Measurements from ENCODE around the gene SNAPC3.
"Not testable (repeated sequence)": the region's sequence is repeated elsewhere in the genome, so short reads cannot be mapped to it uniquely, and the experiment has no call there.

Gene SNAPC3

GRCh38 chr9:15441841-15442240 lies 19.2 kb downstream of the SNAPC3 start:
- H2AFZ ChIP-seq (ENCODE audit: insufficient read depth, low read length, poor library complexity); H3K4ac ChIP-seq (ENCODE audit: low read depth, low read length); DNase-seq; H4K91ac ChIP-seq (ENCODE audit: low read depth, low read length); H3K9ac ChIP-seq (ENCODE audit: low read length); H3K27ac ChIP-seq (ENCODE audit: low read depth, low read length); H3K23ac ChIP-seq (ENCODE audit: low read length); H3K4me2 ChIP-seq (ENCODE audit: low read length); H3K27me3 ChIP-seq (ENCODE audit: insufficient read depth, low read length); H3K79me2 ChIP-seq (ENCODE audit: control insufficient read depth, insufficient read depth, low read length, poor library complexity); H3K18ac ChIP-seq (ENCODE audit: low read length); H3K4me1 ChIP-seq (ENCODE audit: control insufficient read depth in 1 of 2, insufficient read depth in 2 of 2, low read length in 2 of 2); H3K9me3 ChIP-seq (ENCODE audit: insufficient read depth, low read depth, low read length); H3K14ac ChIP-seq (ENCODE audit: low read length); H3K4me3 ChIP-seq (ENCODE audit: low read depth, low read length); H2BK5ac ChIP-seq (ENCODE audit: low read depth, low read length, poor library complexity); H2AK5ac ChIP-seq (ENCODE audit: low read length); H2BK120ac ChIP-seq (ENCODE audit: insufficient read depth, low read length, poor library complexity); H4K12ac ChIP-seq (ENCODE audit: low read depth, low read length); H2BK12ac ChIP-seq (ENCODE audit: low read length); H3K79me1 ChIP-seq (ENCODE audit: low read length); H4K8ac ChIP-seq (ENCODE audit: low read depth, low read length): not testable (repeated sequence)
- no CpG with 5 or more reads among the region's 29 CpGs for WGBS (ENCODE audit: extremely low coverage, insufficient coverage, insufficient read length)
- H3K36me3 ChIP-seq (ENCODE audit: control insufficient read depth in 1 of 2, insufficient read depth in 2 of 2, low read length in 2 of 2): peaks cover 28 to 35% of the 10 kb centered on the region in 2 experiments

GRCh38 chr9:15442264-15442663 lies 19.6 kb downstream of the SNAPC3 start:
- not testable (repeated sequence) for H2BK5ac ChIP-seq (ENCODE audit: low read depth, low read length, poor library complexity); H3K4me1 ChIP-seq (ENCODE audit: control insufficient read depth in 1 of 2, insufficient read depth in 2 of 2, low read length in 2 of 2); H4K91ac ChIP-seq (ENCODE audit: low read depth, low read length); H3K27ac ChIP-seq (ENCODE audit: low read depth, low read length); DNase-seq; H3K79me1 ChIP-seq (ENCODE audit: low read length); H3K27me3 ChIP-seq (ENCODE audit: insufficient read depth, low read length); H3K23ac ChIP-seq (ENCODE audit: low read length); H2AK5ac ChIP-seq (ENCODE audit: low read length); H2AFZ ChIP-seq (ENCODE audit: insufficient read depth, low read length, poor library complexity); H3K18ac ChIP-seq (ENCODE audit: low read length); H3K4ac ChIP-seq (ENCODE audit: low read depth, low read length); H3K9ac ChIP-seq (ENCODE audit: low read length); H2BK120ac ChIP-seq (ENCODE audit: insufficient read depth, low read length, poor library complexity); H3K4me2 ChIP-seq (ENCODE audit: low read length); H4K12ac ChIP-seq (ENCODE audit: low read depth, low read length); H4K8ac ChIP-seq (ENCODE audit: low read depth, low read length); H3K9me3 ChIP-seq (ENCODE audit: insufficient read depth, low read depth, low read length); H3K4me3 ChIP-seq (ENCODE audit: low read depth, low read length); H3K79me2 ChIP-seq (ENCODE audit: control insufficient read depth, insufficient read depth, low read length, poor library complexity); H3K14ac ChIP-seq (ENCODE audit: low read length); H2BK12ac ChIP-seq (ENCODE audit: low read length)
- H3K36me3 ChIP-seq (ENCODE audit: control insufficient read depth in 1 of 2, insufficient read depth in 2 of 2, low read length in 2 of 2): peaks cover 30 to 32% of the 10 kb centered on the region in 2 experiments
- WGBS (ENCODE audit: extremely low coverage, insufficient coverage, insufficient read length): no CpG with 5 or more reads among the region's 33 CpGs

GRCh38 chr9:15444141-15444540 lies 21.5 kb downstream of the SNAPC3 start:
- Histone ChIP-seq H3K9me3 (ENCODE audit: insufficient read depth, low read depth, low read length) (peaks cover 3% of the 10 kb centered on the region), H3K4me3 (ENCODE audit: low read depth, low read length) (no peak overlapping the region), H3K9ac (ENCODE audit: low read length) (no peak overlapping the region), H3K14ac (ENCODE audit: low read length) (no peak overlapping the region), H3K23ac (ENCODE audit: low read length) (no peak overlapping the region), H2AK5ac (ENCODE audit: low read length) (no peak overlapping the region), H4K8ac (ENCODE audit: low read depth, low read length) (no peak overlapping the region), H3K79me1 (ENCODE audit: low read length) (no peaks in the 10 kb centered on the region), H3K4me2 (ENCODE audit: low read length) (no peak overlapping the region), H3K79me2 (ENCODE audit: control insufficient read depth, insufficient read depth, low read length, poor library complexity) (no peaks in the 10 kb centered on the region), H3K27me3 (ENCODE audit: insufficient read depth, low read length) (no peaks in the 10 kb centered on the region), H2BK120ac (ENCODE audit: insufficient read depth, low read length, poor library complexity) (no peak overlapping the region), H2BK12ac (ENCODE audit: low read length) (no peak overlapping the region), H3K4me1 (ENCODE audit: control insufficient read depth in 1 of 2, insufficient read depth in 2 of 2, low read length in 2 of 2) (no peaks in the 10 kb centered on the region), H3K18ac (ENCODE audit: low read length) (no peak overlapping the region), H4K91ac (ENCODE audit: low read depth, low read length) (no peak overlapping the region), H3K36me3 (ENCODE audit: control insufficient read depth in 1 of 2, insufficient read depth in 2 of 2, low read length in 2 of 2) (peaks cover 35 to 44% of the 10 kb centered on the region in 2 experiments), H3K4ac (ENCODE audit: low read depth, low read length) (no peak overlapping the region), H2AFZ (ENCODE audit: insufficient read depth, low read length, poor library complexity) (no peak overlapping the region), H2BK5ac (ENCODE audit: low read depth, low read length, poor library complexity) (no peak overlapping the region), H4K12ac (ENCODE audit: low read depth, low read length) (no peak overlapping the region), H3K27ac (ENCODE audit: low read depth, low read length) (no peak overlapping the region)
- WGBS (ENCODE audit: extremely low coverage, insufficient coverage, insufficient read length): no CpG with 5 or more reads among the region's 3 CpGs
- DNase-seq: no peak

DNA sequence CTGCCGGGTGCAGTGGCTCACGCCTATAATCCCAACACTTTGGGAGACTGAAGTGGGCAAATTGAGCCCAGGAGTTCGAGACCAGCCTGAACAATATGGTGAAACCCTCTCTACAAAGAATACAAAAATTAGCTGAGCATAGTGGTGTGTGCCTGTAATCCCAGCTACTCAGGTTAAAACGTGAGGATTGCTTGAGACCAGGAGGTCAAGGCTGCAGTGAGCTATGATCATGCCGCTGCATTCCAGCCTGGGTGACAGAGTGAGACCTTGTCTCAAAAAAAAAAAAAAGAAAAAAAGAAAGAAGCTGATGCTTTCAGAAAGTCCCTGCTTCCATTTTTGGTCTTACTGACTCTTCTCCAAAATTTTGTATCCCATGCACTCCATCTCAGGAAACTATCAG lies 31.3 kb downstream of the SNAPC3 start:
- H4K91ac ChIP-seq (ENCODE audit: low read depth, low read length): no peak overlapping the region
- WGBS (ENCODE audit: extremely low coverage, insufficient coverage, insufficient read length): no CpG with 5 or more reads among the region's 5 CpGs
- no peaks in the 10 kb centered on the region for H3K79me2 ChIP-seq (ENCODE audit: control insufficient read depth, insufficient read depth, low read length, poor library complexity)
- no peak overlapping the region for H2BK12ac ChIP-seq (ENCODE audit: low read length)
- no peaks in the 10 kb centered on the region for H3K9me3 ChIP-seq (ENCODE audit: insufficient read depth, low read depth, low read length)
- no peak overlapping the region for H2AK5ac ChIP-seq (ENCODE audit: low read length)
- H3K79me1 ChIP-seq (ENCODE audit: low read length): no peaks in the 10 kb centered on the region
- H4K12ac ChIP-seq (ENCODE audit: low read depth, low read length): no peak overlapping the region
- H3K4ac ChIP-seq (ENCODE audit: low read depth, low read length): no peak overlapping the region
- H3K4me3 ChIP-seq (ENCODE audit: low read depth, low read length): no peak overlapping the region
- H2BK120ac ChIP-seq (ENCODE audit: insufficient read depth, low read length, poor library complexity): no peak overlapping the region
- no peak overlapping the region for H3K4me2 ChIP-seq (ENCODE audit: low read length)
- H3K9ac ChIP-seq (ENCODE audit: low read length): no peak overlapping the region
- H4K8ac ChIP-seq (ENCODE audit: low read depth, low read length): no peak overlapping the region
- H2AFZ ChIP-seq (ENCODE audit: insufficient read depth, low read length, poor library complexity): no peak overlapping the region
- no peak for DNase-seq
- H3K27me3 ChIP-seq (ENCODE audit: insufficient read depth, low read length): no peaks in the 10 kb centered on the region
- H3K36me3 ChIP-seq (ENCODE audit: control insufficient read depth in 1 of 2, insufficient read depth in 2 of 2, low read length in 2 of 2): peaks cover 17 to 25% of the 10 kb centered on the region in 2 experiments
- no peak overlapping the region for H3K18ac ChIP-seq (ENCODE audit: low read length)
- H3K4me1 ChIP-seq (ENCODE audit: control insufficient read depth in 1 of 2, insufficient read depth in 2 of 2, low read length in 2 of 2): no peaks in the 10 kb centered on the region
- H3K14ac ChIP-seq (ENCODE audit: low read length): no peak overlapping the region
- no peak overlapping the region for H2BK5ac ChIP-seq (ENCODE audit: low read depth, low read length, poor library complexity)
- no peak overlapping the region for H3K27ac ChIP-seq (ENCODE audit: low read depth, low read length)
- H3K23ac ChIP-seq (ENCODE audit: low read length): no peak overlapping the region
